Activated T-cell treated with anti-CD3 and anti-CD28 coated beads for 1 hour (primary cell): ENCODE data around the gene KIRREL3.

Experiments used
- DNase-seq: peaks from one replicate; pipeline ENCODE4 v3.0.0-alpha.2; 2020; ENCODE audit warnings: low read depth

KIRREL3 gene

DNA sequence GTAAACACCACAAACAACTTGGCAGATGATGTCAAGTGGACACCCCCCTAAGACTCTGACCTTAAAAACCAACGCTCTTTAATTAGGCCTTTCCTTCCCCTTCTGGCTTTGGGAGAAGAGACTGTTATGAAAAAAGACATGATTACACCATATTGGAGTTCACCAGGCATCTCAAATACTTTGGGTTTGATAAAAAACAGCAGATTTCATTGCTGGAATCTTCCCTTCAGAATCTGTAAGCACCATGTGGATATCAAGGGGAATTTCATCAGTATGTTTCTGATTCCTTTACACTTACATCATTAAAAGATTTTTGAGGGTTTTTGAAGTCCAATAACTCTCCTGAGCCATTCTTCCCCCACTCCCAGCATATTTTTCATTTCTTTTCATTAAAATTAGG, 85.6 kb downstream of the KIRREL3 start:
- DNase-seq: no peak

- no peak for DNase-seq
Observed at GRCh38 chr11:126914166-126914565, 86.4 kb downstream of the KIRREL3 start.

DNA sequence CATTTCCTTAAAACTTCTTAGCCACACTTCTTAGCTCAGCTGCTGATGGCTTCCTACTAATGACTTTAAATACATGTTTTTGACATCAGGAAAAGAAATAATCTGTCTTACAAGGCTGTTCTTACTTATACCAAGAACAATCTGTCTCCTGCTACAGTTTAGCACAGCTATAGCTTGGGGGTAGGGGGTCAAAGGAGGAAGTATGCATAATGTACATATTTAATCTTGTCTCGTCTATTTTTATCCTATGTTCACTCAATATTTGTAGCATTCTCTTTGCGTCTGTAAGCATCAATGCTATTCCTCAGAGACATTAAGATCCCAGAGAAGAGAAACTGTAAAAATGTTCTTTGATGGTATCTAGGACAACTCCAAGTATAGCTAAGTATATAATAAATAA, 96.0 kb downstream of the KIRREL3 start:
- no peak for DNase-seq

DNA sequence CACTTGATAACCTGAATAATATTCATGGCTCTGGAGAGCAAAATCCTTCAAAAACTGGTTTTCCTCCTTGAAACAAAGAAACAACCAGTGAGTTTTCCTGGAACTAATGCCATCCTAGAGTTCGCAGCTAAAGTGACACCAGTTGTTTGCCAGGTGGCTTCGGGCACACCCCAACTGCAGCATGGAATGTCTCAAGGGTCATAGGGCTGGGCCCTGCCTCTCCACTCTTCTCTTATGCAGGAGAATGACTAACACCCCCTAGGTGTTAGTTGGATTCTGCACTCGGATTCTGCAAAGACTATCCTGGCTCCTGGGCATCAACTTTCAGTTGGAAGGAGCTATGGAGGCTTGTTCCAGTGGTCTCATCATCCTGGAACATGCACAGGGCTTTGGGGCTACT, 98.8 kb downstream of the KIRREL3 start:
- DNase-seq: no peak

DNA sequence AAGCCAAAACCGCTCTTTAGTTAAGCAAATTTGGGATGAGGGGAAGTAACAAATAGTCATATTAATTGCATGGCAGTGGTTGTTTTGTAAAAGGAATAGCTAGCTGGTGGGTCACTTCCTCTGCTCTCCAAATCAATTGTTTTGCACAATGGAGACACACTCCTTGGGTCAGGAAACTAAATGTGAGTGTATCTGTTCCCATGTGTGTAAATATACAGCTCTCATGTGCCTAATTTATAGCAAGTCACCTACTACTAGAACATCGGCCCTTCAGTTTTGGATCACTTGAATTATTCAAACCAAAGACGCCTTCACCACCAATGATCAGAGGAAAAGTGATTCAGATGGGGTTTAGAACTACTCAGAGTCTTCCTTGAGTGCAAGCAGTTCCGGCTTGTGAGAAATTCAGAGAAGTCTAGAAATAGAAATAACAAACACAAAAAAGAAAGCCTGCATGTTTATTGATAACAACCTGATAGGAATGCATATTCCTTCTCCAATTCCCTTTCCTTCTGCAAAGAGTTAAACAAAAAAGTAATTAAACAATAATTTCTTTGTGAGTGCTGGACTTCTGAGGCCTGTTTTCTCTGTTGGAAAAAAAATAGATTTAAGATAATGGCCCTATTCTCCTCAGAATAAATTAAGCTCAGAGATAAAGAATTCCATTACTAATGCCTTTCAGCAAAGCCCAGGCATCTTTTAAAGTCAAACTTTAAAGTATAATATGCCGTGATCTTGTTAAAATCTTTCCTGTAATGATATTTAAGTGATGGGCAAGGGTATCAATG, 100.4 kb downstream of the KIRREL3 start:
- no peak for DNase-seq

- DNase-seq: no peak
Observed at GRCh38 chr11:126898802-126899201, 101.8 kb downstream of the KIRREL3 start.

- DNase-seq: no peak
Observed at GRCh38 chr11:126897430-126897829, 103.1 kb downstream of the KIRREL3 start.

- DNase-seq: no peak
Observed at GRCh38 chr11:126896025-126896424, 104.5 kb downstream of the KIRREL3 start.

GRCh38 chr11:126893796-126894195, 106.8 kb downstream of the KIRREL3 start:
- no peak for DNase-seq

- DNase-seq: no peak
Observed at GRCh38 chr11:126892756-126893155, 107.8 kb downstream of the KIRREL3 start.

GRCh38 chr11:126891556-126892217, 108.9 kb downstream of the KIRREL3 start:
- no peak for DNase-seq

DNA sequence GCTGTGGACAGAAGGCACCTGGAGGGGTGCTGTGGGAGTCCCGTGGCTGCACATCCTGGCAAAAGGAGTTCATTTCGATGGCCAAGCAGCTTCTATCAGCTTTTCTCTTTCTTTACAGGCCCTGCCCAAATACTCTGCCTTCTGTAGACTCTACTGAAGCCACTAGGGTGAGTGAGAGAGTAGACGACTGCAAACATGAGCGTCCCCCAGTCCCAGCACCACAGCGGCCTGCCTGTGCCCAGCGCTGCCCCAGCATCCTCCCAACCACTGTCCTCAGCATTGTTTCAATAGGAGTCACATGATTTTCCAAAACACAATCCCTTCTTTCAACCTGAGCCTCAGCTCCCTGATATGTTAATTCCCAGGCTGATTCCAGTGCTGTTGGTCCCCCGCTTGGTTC, 110.0 kb downstream of the KIRREL3 start:
- DNase-seq: no peak

GRCh38 chr11:126888115-126888712, 112.4 kb downstream of the KIRREL3 start:
- DNase-seq: no peak

DNA sequence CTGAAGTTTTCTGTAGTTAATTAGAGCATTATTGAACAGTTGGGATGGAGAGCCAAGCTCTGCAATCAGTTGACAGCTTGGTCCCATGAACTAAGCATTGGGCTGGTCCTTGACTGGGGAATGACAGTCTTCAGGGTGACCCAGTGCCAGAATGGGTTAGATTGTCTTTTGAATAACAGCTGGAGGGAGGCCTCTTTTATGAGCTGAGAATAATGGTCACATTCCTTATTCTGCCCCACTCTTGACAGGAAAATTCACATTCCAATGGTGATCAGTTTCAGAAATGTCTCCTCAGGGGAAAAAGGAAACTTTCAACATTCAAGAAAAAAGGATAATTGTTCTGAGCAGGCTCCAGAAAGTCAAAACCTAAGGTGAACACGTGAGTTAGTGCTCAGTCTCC, 113.9 kb downstream of the KIRREL3 start:
- DNase-seq: no peak

DNA sequence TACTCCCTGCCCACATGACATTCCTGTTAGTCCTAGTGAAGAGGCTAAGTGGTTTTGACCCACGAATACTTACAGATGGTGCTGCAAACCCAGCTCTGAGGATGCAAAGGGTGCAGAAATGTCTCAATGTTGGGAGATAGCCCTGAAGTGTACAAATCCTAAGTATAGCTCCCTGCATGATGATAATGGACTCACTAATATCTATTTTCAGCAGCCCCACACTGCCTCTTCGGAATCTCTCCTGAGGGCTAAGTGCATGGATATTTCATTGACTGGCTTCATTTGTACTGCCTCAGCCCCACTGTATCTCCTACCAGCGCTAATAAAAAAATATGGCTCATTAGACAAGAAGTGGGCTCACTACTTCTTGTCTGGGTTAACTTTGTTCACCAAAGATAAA, 114.5 kb downstream of the KIRREL3 start:
- no peak for DNase-seq

- no peak for DNase-seq
Observed at GRCh38 chr11:126884594-126884993, 116.0 kb downstream of the KIRREL3 start.

- no peak for DNase-seq
Observed at GRCh38 chr11:126884192-126884591, 116.4 kb downstream of the KIRREL3 start.

- DNase-seq: no peak
Observed at GRCh38 chr11:126880872-126881271, 119.7 kb downstream of the KIRREL3 start.

- no peak for DNase-seq
Observed at GRCh38 chr11:126879516-126879915, 121.1 kb downstream of the KIRREL3 start.

- no peak for DNase-seq
Observed at GRCh38 chr11:126878913-126879482, 121.6 kb downstream of the KIRREL3 start.

DNA sequence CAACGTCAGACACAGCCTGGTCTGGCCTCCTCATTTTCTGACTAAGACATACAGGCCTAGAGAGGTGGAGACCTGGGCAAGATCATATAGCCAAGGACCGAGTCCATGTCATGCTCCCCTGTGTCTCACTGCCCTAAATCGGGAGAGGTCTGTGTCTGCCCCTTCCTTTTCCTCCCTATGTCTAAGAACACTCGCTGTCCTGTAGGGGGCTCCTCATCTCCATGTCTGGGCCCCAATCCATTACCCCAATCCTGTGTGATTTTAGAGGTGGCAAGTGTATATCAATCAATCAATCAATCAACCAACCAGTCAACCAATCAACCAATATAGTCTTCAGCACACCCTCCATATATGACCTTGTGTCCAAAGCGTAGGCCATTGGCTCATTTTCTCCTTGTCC, 125.7 kb downstream of the KIRREL3 start:
- no peak for DNase-seq

DNA sequence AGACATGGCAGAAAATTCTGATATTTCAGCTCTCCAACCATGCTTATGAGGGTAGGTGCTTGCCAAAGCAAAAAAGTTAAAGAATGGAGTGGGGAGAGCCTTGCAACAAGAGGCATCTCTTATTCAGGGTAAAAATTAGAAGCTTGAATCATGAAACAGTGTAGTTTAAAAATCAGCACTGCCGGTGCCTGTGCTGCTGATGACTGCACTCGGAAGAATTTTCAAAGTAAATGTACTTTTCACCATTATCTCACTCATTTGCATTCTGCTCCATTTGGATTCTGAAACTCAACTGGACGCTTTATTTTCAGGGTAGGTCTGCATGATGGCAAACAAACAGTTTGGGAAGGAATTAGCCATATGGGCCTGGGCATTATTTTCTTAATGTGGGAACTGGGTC, 126.3 kb downstream of the KIRREL3 start:
- no peak for DNase-seq

GRCh38 chr11:126871792-126872191, 128.8 kb downstream of the KIRREL3 start:
- DNase-seq: no peak
